HL-60 (cell line): ENCODE measurements around the gene ACTL10.

ENCODE experiments used
- POLR2AphosphoS5 ChIP-seq: IDR thresholded peaks from 2 replicates; pipeline ENCODE4 v1.6.1; 2012; ENCODE audit warnings: low read depth
- TF ChIP-seq, protein P1 (sequence below): IDR thresholded peaks from one replicate; pipeline ENCODE4 v1.5.1; 2011; ENCODE audit warnings: low read length, control low read depth, inconsistent platforms; ENCODE audit not compliant: insufficient read depth

- TF ChIP-seq, protein P1, sequence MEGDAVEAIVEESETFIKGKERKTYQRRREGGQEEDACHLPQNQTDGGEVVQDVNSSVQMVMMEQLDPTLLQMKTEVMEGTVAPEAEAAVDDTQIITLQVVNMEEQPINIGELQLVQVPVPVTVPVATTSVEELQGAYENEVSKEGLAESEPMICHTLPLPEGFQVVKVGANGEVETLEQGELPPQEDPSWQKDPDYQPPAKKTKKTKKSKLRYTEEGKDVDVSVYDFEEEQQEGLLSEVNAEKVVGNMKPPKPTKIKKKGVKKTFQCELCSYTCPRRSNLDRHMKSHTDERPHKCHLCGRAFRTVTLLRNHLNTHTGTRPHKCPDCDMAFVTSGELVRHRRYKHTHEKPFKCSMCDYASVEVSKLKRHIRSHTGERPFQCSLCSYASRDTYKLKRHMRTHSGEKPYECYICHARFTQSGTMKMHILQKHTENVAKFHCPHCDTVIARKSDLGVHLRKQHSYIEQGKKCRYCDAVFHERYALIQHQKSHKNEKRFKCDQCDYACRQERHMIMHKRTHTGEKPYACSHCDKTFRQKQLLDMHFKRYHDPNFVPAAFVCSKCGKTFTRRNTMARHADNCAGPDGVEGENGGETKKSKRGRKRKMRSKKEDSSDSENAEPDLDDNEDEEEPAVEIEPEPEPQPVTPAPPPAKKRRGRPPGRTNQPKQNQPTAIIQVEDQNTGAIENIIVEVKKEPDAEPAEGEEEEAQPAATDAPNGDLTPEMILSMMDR = peak; percentile 77
- TF ChIP-seq POLR2AphosphoS5 = no peak; the same call in 1 of the 2 replicates
Measured at GRCh38 chr20:33667676-33668465, 1.1 kb downstream of the ACTL10 start.
